Measurements from ENCODE around the gene ATP8A2. TPM values are rescaled to one million over a fixed set of nuclear protein-coding genes. Genes with fewer than 3 reads are reported as not detected.

ATP8A2 gene
- total and polyA plus RNA-seq, 4 donors, result 0.01 to 0.08 (median 0.05) TPM; not detected in 1

DNA sequence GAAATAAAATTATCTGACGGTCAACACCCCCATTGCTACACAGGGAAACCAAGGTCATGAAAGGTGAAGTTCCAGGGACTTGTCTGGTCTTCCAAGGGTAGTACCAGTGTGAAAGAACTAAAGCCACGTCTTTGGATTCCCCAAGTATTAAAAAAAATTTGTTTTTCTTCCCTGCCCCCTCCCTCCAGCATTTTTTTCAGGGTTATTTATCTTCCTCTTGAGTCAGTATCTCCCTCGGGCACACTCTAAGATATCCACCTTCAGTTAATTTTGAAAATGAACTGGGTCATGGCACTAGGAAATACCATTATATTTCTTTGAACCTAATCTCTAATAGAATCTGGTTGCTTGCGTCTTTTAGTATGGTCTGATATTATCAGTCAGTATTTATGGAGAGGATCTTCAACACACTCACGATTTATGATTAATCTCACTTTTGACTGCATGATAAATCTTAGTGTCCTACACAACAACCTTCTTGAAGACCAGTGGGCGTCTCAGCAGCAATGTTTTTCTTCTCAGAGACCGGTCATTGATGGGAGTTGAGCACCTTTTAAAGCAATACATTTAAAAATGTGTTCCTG, 9.1 kb downstream of the ATP8A2 start:
- no peak overlapping the region for H3K4me3 ChIP-seq (ENCODE audit: low read depth in 1 of 3, low read length in 3 of 3)
- no peak overlapping the region for H3K27ac ChIP-seq (ENCODE audit: low read depth in 1 of 2, low read length in 2 of 2)
- WGBS, result 69% methylated on average over 7 of the region's 7 CpGs
- TF ChIP-seq SP1 (IDR thresholded peaks at IDR 0.05), result no peak
- no peak for TF ChIP-seq CTCF (IDR thresholded peaks at IDR 0.05; ENCODE audit: low read depth, low read length, missing input control)
- no peak for TF ChIP-seq JUND (IDR thresholded peaks at IDR 0.05)
- TF ChIP-seq, protein P1, sequence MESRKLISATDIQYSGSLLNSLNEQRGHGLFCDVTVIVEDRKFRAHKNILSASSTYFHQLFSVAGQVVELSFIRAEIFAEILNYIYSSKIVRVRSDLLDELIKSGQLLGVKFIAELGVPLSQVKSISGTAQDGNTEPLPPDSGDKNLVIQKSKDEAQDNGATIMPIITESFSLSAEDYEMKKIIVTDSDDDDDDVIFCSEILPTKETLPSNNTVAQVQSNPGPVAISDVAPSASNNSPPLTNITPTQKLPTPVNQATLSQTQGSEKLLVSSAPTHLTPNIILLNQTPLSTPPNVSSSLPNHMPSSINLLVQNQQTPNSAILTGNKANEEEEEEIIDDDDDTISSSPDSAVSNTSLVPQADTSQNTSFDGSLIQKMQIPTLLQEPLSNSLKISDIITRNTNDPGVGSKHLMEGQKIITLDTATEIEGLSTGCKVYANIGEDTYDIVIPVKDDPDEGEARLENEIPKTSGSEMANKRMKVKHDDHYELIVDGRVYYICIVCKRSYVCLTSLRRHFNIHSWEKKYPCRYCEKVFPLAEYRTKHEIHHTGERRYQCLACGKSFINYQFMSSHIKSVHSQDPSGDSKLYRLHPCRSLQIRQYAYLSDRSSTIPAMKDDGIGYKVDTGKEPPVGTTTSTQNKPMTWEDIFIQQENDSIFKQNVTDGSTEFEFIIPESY (IDR thresholded peaks at IDR 0.05), result no peak
- no peak for TF ChIP-seq HNF4A (conservative IDR thresholded peaks at IDR 0.05)
- TF ChIP-seq FOXA2 (IDR thresholded peaks at IDR 0.05), result no peak
- TF ChIP-seq REST (IDR thresholded peaks at IDR 0.05), result no peak
- TF ChIP-seq FOXA1 (IDR thresholded peaks at IDR 0.05), result no peak
- TF ChIP-seq RXRA (IDR thresholded peaks at IDR 0.05), result no peak
- TF ChIP-seq HNF4G (IDR thresholded peaks at IDR 0.05), result no peak
- TF ChIP-seq, protein P2, sequence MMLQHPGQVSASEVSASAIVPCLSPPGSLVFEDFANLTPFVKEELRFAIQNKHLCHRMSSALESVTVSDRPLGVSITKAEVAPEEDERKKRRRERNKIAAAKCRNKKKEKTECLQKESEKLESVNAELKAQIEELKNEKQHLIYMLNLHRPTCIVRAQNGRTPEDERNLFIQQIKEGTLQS (IDR thresholded peaks at IDR 0.05), result no peak
- TF ChIP-seq EGR1 (IDR thresholded peaks at IDR 0.05; ENCODE audit: low read depth in 2 of 2), result no peak
- TF ChIP-seq RAD21 (IDR thresholded peaks at IDR 0.05), result no peak
- TF ChIP-seq NR2F2 (IDR thresholded peaks at IDR 0.05), result no peak
- TF ChIP-seq GABPA (IDR thresholded peaks at IDR 0.05 in 1 of 2, conservative IDR thresholded peaks at IDR 0.05 in 1 of 2), result no peak
- TF ChIP-seq, protein P3, sequence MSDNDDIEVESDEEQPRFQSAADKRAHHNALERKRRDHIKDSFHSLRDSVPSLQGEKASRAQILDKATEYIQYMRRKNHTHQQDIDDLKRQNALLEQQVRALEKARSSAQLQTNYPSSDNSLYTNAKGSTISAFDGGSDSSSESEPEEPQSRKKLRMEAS (IDR thresholded peaks at IDR 0.05), result no peak
- TF ChIP-seq TAF1 (conservative IDR thresholded peaks at IDR 0.05), result no peak
- peaks cover 0 to 13% (median 1%) of the 10 kb centered on the region in 4 donors for H3K27me3 ChIP-seq (ENCODE audit: control insufficient read depth in 4 of 4, insufficient read depth in 4 of 4, low read length in 3 of 4)
- H3K9ac ChIP-seq (ENCODE audit: low read depth in 1 of 2, low read length in 2 of 2), result no peak overlapping the region
- no peaks in the 10 kb centered on the region for H3K4me1 ChIP-seq (ENCODE audit: control insufficient read depth in 4 of 4, insufficient read depth in 4 of 4, low read length in 3 of 4)
- no peak for DNase-seq (ENCODE audit: low spot score)
- H3K9me3 ChIP-seq (ENCODE audit: control insufficient read depth in 4 of 4, low read length in 3 of 4), result peaks cover 0 to 3% (median 0%) of the 10 kb centered on the region in 4 donors
- no peaks in the 10 kb centered on the region for H3K36me3 ChIP-seq (ENCODE audit: control insufficient read depth in 4 of 4, insufficient read depth in 3 of 4, low read depth in 1 of 4, low read length in 3 of 4)

Measured in liver (tissue), 9 donors.